ENCODE measurements around the gene DHRS2.

Gene DHRS2

DNA sequence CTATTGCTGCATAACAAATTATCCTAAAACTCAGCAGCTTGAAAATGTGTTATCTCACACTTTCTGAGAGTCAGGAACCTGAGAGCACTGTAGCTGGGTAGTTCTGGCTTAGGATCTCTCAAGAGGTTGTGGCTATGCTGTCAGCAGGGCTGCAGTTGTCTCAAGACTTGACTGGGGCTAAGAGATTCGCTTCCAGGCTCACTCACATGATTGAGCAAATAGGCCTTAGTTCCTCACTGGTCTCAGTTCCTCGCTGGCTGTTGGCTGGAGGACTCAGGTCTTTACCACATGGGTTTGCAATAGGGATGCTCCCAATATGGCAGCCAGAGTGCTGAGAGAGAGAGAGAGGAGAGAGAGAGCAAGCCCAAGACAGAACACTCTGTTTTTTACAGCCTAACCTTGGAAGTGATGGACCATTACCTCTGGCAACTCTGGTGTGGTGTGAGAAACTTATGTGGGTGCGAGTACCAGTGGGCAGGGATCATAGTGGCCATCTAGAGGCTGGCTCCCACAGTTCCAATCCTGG, 15.9 kb upstream of the DHRS2 start:
- no peak overlapping the region for H3K4me3 ChIP-seq (ENCODE audit: low read length)
- DNase-seq (ENCODE audit: low read depth) = no peak
- TF ChIP-seq CTCF (IDR thresholded peaks at IDR 0.05; ENCODE audit: insufficient read depth, low read depth, low read length, missing control alignments) = no peak

- no peak for DNase-seq (ENCODE audit: low read depth)
- no peak for TF ChIP-seq CTCF (IDR thresholded peaks at IDR 0.05; ENCODE audit: insufficient read depth, low read depth, low read length, missing control alignments)
- no peak overlapping the region for H3K4me3 ChIP-seq (ENCODE audit: low read length)
These were observed 14.8 kb upstream of the DHRS2 start for GRCh38 chr14:23621204-23621931.

GRCh38 chr14:23621932-23622730, 14.0 kb upstream of the DHRS2 start:
- H3K4me3 ChIP-seq (ENCODE audit: low read length) = no peak overlapping the region

GRCh38 chr14:23622990-23623389, 13.2 kb upstream of the DHRS2 start:
- no peak for TF ChIP-seq CTCF (IDR thresholded peaks at IDR 0.05; ENCODE audit: insufficient read depth, low read depth, low read length, missing control alignments)
- H3K4me3 ChIP-seq (ENCODE audit: low read length) = no peak overlapping the region
- no peak for DNase-seq (ENCODE audit: low read depth)

More at GRCh38 chr14:23621932-23622730, 14.0 kb upstream of the DHRS2 start:
- no peak for DNase-seq (ENCODE audit: low read depth)
- TF ChIP-seq CTCF (IDR thresholded peaks at IDR 0.05; ENCODE audit: insufficient read depth, low read depth, low read length, missing control alignments) = no peak

GRCh38 chr14:23623962-23624361, 12.2 kb upstream of the DHRS2 start:
- no peak for DNase-seq (ENCODE audit: low read depth)
- H3K4me3 ChIP-seq (ENCODE audit: low read length) = no peak overlapping the region
- no peak for TF ChIP-seq CTCF (IDR thresholded peaks at IDR 0.05; ENCODE audit: insufficient read depth, low read depth, low read length, missing control alignments)

- TF ChIP-seq CTCF (IDR thresholded peaks at IDR 0.05; ENCODE audit: insufficient read depth, low read depth, low read length, missing control alignments) = no peak
- no peak for DNase-seq (ENCODE audit: low read depth)
- no peak overlapping the region for H3K4me3 ChIP-seq (ENCODE audit: low read length)
These were observed 11.2 kb upstream of the DHRS2 start for GRCh38 chr14:23624830-23625404.

Data from epithelial cell of esophagus (primary cell).